Retinal pigment epithelial cell (primary cell): ENCODE measurements around the gene BCAN.

Experiments used
- DNase-seq: peaks from one replicate; pipeline ENCODE4 v3.0.0-alpha.2; 2010; ENCODE audit warnings: low read depth
- H3K4me3 ChIP-seq: 2 replicates; pipeline ENCODE4 v1.5.1; 2011; ENCODE audit warnings: mild to moderate bottlenecking, low read length, control low read depth, moderate library complexity
- CTCF ChIP-seq: conservative IDR thresholded peaks from 2 replicates; pipeline ENCODE4 v1.5.1; 2011; ENCODE audit warnings: low read depth, low read length, control low read depth, inconsistent platforms

Gene BCAN

GRCh38 chr1:156645056-156645455, 3.1 kb downstream of the BCAN start:
- no peak for DNase-seq
- no peak overlapping the region for H3K4me3 ChIP-seq
- TF ChIP-seq CTCF, result no peak

DNA sequence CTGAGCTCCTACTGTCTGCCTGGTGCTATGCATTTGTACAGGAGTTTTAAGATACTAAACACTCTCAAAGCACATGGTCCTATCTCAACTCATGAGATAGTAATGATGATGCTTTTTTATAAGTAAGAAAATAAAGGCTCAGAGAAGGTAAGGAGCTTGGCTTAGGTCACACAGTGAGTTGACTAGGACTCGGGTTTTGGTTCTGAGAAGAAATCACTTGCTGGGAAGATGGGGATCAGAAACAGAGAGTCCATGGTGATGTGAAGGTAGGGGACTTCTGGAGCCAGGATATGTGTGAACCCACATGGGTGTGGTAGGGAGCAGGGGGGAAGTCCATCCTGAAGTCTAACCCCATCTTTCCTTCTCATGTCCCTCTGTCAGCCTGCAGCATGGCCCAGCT, 3.7 kb downstream of the BCAN start:
- no peak for TF ChIP-seq CTCF
- H3K4me3 ChIP-seq, result no peak overlapping the region
- DNase-seq, result no peak

- H3K4me3 ChIP-seq, result no peak overlapping the region
- DNase-seq, result no peak
- TF ChIP-seq CTCF, result no peak
Observed at GRCh38 chr1:156646738-156647211, 4.9 kb downstream of the BCAN start.

DNA sequence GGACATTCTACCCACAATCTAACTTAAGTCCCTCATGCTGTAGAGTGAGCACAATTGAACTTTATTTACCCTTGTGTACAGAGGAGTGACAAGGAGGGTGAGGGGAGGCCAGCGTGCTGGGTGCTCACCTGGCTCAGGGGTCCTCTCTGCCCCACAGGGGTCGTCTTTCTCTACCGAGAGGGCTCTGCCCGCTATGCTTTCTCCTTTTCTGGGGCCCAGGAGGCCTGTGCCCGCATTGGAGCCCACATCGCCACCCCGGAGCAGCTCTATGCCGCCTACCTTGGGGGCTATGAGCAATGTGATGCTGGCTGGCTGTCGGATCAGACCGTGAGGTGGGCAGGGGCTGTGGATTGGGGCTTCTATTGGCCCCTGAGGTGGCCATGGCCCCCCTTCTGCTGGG, 5.4 kb downstream of the BCAN start:
- no peak for DNase-seq
- H3K4me3 ChIP-seq, result no peak overlapping the region
- no peak for TF ChIP-seq CTCF

DNA sequence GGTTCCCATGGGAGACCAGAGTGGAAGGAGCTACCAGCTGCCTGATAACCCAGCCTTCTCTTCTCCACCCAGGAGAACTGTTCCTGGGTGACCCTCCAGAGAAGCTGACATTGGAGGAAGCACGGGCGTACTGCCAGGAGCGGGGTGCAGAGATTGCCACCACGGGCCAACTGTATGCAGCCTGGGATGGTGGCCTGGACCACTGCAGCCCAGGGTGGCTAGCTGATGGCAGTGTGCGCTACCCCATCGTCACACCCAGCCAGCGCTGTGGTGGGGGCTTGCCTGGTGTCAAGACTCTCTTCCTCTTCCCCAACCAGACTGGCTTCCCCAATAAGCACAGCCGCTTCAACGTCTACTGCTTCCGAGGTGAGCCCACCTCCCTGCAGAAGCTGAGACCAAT, 6.6 kb downstream of the BCAN start:
- DNase-seq, result no peak
- no peak for TF ChIP-seq CTCF
- no peak overlapping the region for H3K4me3 ChIP-seq

GRCh38 chr1:156648951-156649350, 7.0 kb downstream of the BCAN start:
- no peak for TF ChIP-seq CTCF
- no peak overlapping the region for H3K4me3 ChIP-seq
- no peak for DNase-seq

DNA sequence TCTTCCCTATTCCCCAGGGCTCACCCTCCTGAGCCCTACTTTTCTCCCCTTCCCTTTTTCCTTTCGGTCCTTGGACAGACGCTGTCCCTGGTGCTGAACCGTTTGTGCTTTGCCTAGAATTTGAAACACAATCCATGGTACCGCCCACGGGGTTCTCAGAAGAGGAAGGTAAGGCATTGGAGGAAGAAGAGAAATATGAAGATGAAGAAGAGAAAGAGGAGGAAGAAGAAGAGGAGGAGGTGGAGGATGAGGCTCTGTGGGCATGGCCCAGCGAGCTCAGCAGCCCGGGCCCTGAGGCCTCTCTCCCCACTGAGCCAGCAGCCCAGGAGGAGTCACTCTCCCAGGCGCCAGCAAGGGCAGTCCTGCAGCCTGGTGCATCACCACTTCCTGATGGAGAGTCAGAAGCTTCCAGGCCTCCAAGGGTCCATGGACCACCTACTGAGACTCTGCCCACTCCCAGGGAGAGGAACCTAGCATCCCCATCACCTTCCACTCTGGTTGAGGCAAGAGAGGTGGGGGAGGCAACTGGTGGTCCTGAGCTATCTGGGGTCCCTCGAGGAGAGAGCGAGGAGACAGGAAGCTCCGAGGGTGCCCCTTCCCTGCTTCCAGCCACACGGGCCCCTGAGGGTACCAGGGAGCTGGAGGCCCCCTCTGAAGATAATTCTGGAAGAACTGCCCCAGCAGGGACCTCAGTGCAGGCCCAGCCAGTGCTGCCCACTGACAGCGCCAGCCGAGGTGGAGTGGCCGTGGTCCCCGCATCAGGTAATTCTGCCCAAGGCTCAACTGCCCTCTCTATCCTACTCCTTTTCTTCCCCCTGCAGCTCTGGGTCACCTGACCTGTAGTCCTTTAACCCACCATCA, 10.4 kb downstream of the BCAN start:
- no peak for DNase-seq
- H3K4me3 ChIP-seq, result no peak overlapping the region
- no peak for TF ChIP-seq CTCF
